H1 (cell line): ENCODE data around the gene ZBP1. TPM values are rescaled to one million over a fixed set of nuclear protein-coding genes. Genes with fewer than 3 reads are reported as not detected.

Source experiments
- CTCF ChIA-PET: fragments of 300-600 bp; sonication (Branson Sonifier 250); formaldehyde crosslinking; loops from one replicate; lab custom pipeline; 2021; ENCODE audit not compliant: partially characterized antibody; lab: Charles Lee
- POLR2A ChIA-PET: fragments of 300-600 bp; sonication (Branson Sonifier 250); formaldehyde crosslinking; loops from one replicate; lab custom pipeline; 2021; ENCODE audit warnings: inconsistent platforms; ENCODE audit not compliant: partially characterized antibody; lab: Charles Lee
- DNase-seq, 2 experiments: peaks; one replicate each; pipeline versions ENCODE4 v3.0.0 to v3.0.0-alpha.2; 2010 to 2022; ENCODE audit warnings: low spot score in 2 of 2, low read depth in 1 of 2, mixed read lengths in 1 of 2
- FAIRE-seq: peaks from 2 replicates; lab custom pipeline; 2011; peaks lifted over from hg19 to GRCh38; lab: Jason Lieb, UNC
- H2AFZ ChIP-seq: 2 replicates; pipeline ENCODE4 v1.8.1; 2012; ENCODE audit warnings: low read length, inconsistent platforms
- H2AK5ac ChIP-seq: 2 replicates; pipeline ENCODE4 v1.6.1; 2013; ENCODE audit warnings: low read depth, low read length
- H2BK120ac ChIP-seq: replicated peaks from 2 replicates; pipeline ENCODE3; 2013; ENCODE audit warnings: low read depth, low read length, inconsistent platforms
- H2BK12ac ChIP-seq: 2 replicates; pipeline ENCODE4 v1.6.1; 2013; ENCODE audit warnings: low read depth, low read length
- H2BK15ac ChIP-seq: 2 replicates; pipeline ENCODE4 v1.6.1; 2013; ENCODE audit warnings: low read length
- H2BK20ac ChIP-seq: 2 replicates; pipeline ENCODE4 v1.6.1; 2013; ENCODE audit warnings: low read length
- H2BK5ac ChIP-seq: 2 replicates; pipeline ENCODE4 v1.6.1; 2013; ENCODE audit warnings: low read depth, low read length
- H3K14ac ChIP-seq: 2 replicates; pipeline ENCODE4 v1.6.1; 2013; ENCODE audit warnings: inconsistent platforms; ENCODE audit not compliant: insufficient read length
- H3K18ac ChIP-seq: 2 replicates; pipeline ENCODE4 v1.6.1; 2013; ENCODE audit warnings: low read length; ENCODE audit errors: extremely low read depth
- H3K23ac ChIP-seq: 2 replicates; pipeline ENCODE4 v1.6.1; 2013; ENCODE audit warnings: inconsistent platforms; ENCODE audit not compliant: insufficient read length
- H3K23me2 ChIP-seq: 2 replicates; pipeline ENCODE4 v1.6.1; 2013; ENCODE audit warnings: low read depth, low read length
- H3K27ac ChIP-seq: 2 replicates; pipeline ENCODE4 v1.6.1; 2011; ENCODE audit warnings: low read depth, low read length, inconsistent platforms
- H3K27me3 ChIP-seq, 4 experiments: replicated peaks in 1 of 4; 1 replicate in 1 of 4; 2 replicates in 3 of 4; pipeline versions ENCODE4 v1.6.1 to v1.8.1; 2011 to 2013; ENCODE audit warnings: low read length in 3 of 4, mild to moderate bottlenecking in 3 of 4, inconsistent platforms in 2 of 4, mixed read lengths in 2 of 4, moderate library complexity in 1 of 4; ENCODE audit not compliant: control insufficient read depth in 3 of 4, insufficient read depth in 3 of 4; ENCODE audit errors: extremely low read depth in 1 of 4
- H3K36me3 ChIP-seq, 4 experiments: 2 replicates each; pipeline versions ENCODE4 v1.6.1 to v1.8.1; 2011 to 2013; ENCODE audit warnings: mild to moderate bottlenecking in 4 of 4, low read length in 3 of 4, moderate library complexity in 2 of 4, control low read depth in 1 of 4, inconsistent platforms in 1 of 4; ENCODE audit not compliant: insufficient read depth in 4 of 4, control insufficient read depth in 2 of 4
- H3K4ac ChIP-seq: replicated peaks from 2 replicates; pipeline ENCODE3; 2013; ENCODE audit warnings: low read length, low read depth, mixed read lengths, inconsistent platforms; ENCODE audit not compliant: insufficient read length
- H3K4me1 ChIP-seq, 4 experiments: replicated peaks in 1 of 4; 1 replicate in 1 of 4; 2 replicates in 3 of 4; pipeline versions ENCODE4 v1.6.1 to v1.8.1; 2011 to 2013; ENCODE audit warnings: low read length in 3 of 4, inconsistent platforms in 2 of 4, mixed read lengths in 1 of 4; ENCODE audit not compliant: insufficient read depth in 4 of 4, control insufficient read depth in 3 of 4
- H3K4me2 ChIP-seq, 2 experiments: 2 replicates each; pipeline versions ENCODE4 v1.6.1 to v1.8.1; 2011 to 2013; ENCODE audit warnings: low read depth in 2 of 2, low read length in 2 of 2, control low read depth in 1 of 2, inconsistent platforms in 1 of 2, mild to moderate bottlenecking in 1 of 2; ENCODE audit not compliant: insufficient read depth in 1 of 2
- H3K4me3 ChIP-seq, 4 experiments: fragments of 200-600, 300-600 bp in 1 of 4; sonication (generic), shearing (Covaris generic), sonication (Bioruptor Twin) in 1 of 4; 2 replicates each; pipeline versions ENCODE4 v1.5.1 to v1.8.1; 2011 to 2016; ENCODE audit warnings: low read length in 4 of 4, low read depth in 3 of 4, control low read depth in 2 of 4, inconsistent platforms in 2 of 4, mild to moderate bottlenecking in 2 of 4, mixed read lengths in 1 of 4, moderate library complexity in 1 of 4; ENCODE audit not compliant: insufficient read depth in 2 of 4; ENCODE audit errors: extremely low read depth in 1 of 4
- H3K56ac ChIP-seq: replicated peaks from 2 replicates; pipeline ENCODE3; 2013; ENCODE audit warnings: low read depth, mild to moderate bottlenecking, mixed read lengths, low read length, inconsistent platforms; ENCODE audit not compliant: insufficient read length
- H3K79me1 ChIP-seq: 2 replicates; pipeline ENCODE4 v1.6.1; 2013; ENCODE audit warnings: low read depth, low read length, control low read depth
- H3K79me2 ChIP-seq, 2 experiments: 2 replicates each; pipeline versions ENCODE4 v1.6.1 to v1.8.1; 2012 to 2013; ENCODE audit warnings: low read length in 2 of 2, mild to moderate bottlenecking in 2 of 2, inconsistent platforms in 1 of 2; ENCODE audit not compliant: insufficient read depth in 2 of 2, control insufficient read depth in 1 of 2
- H3K9ac ChIP-seq, 4 experiments: replicated peaks in 1 of 4; 1 replicate in 1 of 4; 2 replicates in 3 of 4; pipeline versions ENCODE4 v1.6.1 to v1.8.1; 2011 to 2013; ENCODE audit warnings: low read depth in 3 of 4, low read length in 3 of 4, control low read depth in 2 of 4, mild to moderate bottlenecking in 2 of 4, moderate library complexity in 2 of 4, inconsistent platforms in 1 of 4; ENCODE audit errors: extremely low read depth in 1 of 4
- H3K9me3 ChIP-seq, 2 experiments: 2 replicates each; pipeline versions ENCODE4 v1.6.1 to v1.8.1; 2012 to 2013; ENCODE audit warnings: mild to moderate bottlenecking in 2 of 2, moderate library complexity in 2 of 2, control low read depth in 1 of 2, inconsistent platforms in 1 of 2, low read depth in 1 of 2, low read length in 1 of 2, mixed read lengths in 1 of 2; ENCODE audit not compliant: insufficient read depth in 2 of 2
- H4K20me1 ChIP-seq, 2 experiments: replicated peaks in 1 of 2; 2 replicates each; pipeline versions ENCODE3 to v1.8.1; 2011 to 2013; ENCODE audit warnings: inconsistent platforms in 2 of 2, low read length in 2 of 2, mild to moderate bottlenecking in 1 of 2; ENCODE audit not compliant: insufficient read depth in 2 of 2, control insufficient read depth in 1 of 2
- H4K5ac ChIP-seq: 2 replicates; pipeline ENCODE4 v1.6.1; 2013; ENCODE audit warnings: low read length, low read depth, mixed read lengths, inconsistent platforms; ENCODE audit not compliant: insufficient read length
- H4K8ac ChIP-seq: 2 replicates; pipeline ENCODE4 v1.8.0; 2013; ENCODE audit warnings: mild to moderate bottlenecking, moderate library complexity, low read length, inconsistent platforms; ENCODE audit not compliant: insufficient read depth; ENCODE audit errors: extremely low read depth
- H4K91ac ChIP-seq: replicated peaks from 2 replicates; pipeline ENCODE3; 2013; ENCODE audit warnings: low read length, mixed read lengths, inconsistent platforms; ENCODE audit not compliant: insufficient read length
- BACH1 ChIP-seq: IDR thresholded peaks from 2 replicates; pipeline ENCODE4 v1.6.1; 2012; ENCODE audit warnings: low read length, improper control_type of control experiment
- BRCA1 ChIP-seq: IDR thresholded peaks from 2 replicates; pipeline ENCODE4 v1.6.1; 2012; ENCODE audit warnings: low read depth, low read length, improper control_type of control experiment
- CBX5 ChIP-seq: fragments of 300-800, 300-1000 bp; sonication (generic); IDR thresholded peaks from 2 replicates; pipeline ENCODE4 v1.7.1; 2016; ENCODE audit warnings: antibody characterized with exemption, low read length, low read depth
- EGR1 ChIP-seq: IDR thresholded peaks from 2 replicates; pipeline ENCODE4 v1.6.1; 2011; ENCODE audit warnings: low read depth, low read length, borderline replicate concordance
- KDM4A ChIP-seq: IDR thresholded peaks from one replicate; pipeline ENCODE4 v1.7.1; 2012; ENCODE audit warnings: low read depth, mild to moderate bottlenecking, moderate library complexity, low read length, inconsistent platforms; ENCODE audit not compliant: severe bottlenecking
- NANOG ChIP-seq: IDR thresholded peaks from 2 replicates; pipeline ENCODE4 v1.6.1; 2011; ENCODE audit warnings: low read length, low read depth, mild to moderate bottlenecking, inconsistent platforms; ENCODE audit not compliant: insufficient read depth, poor library complexity, severe bottlenecking
- PHF8 ChIP-seq: fragments of 200-600 bp; sonication (generic); conservative IDR thresholded peaks from 2 replicates; pipeline ENCODE4 v1.7.1; 2012; ENCODE audit warnings: low read depth, mild to moderate bottlenecking, inconsistent platforms, low read length, moderate library complexity
- POLR2AphosphoS5 ChIP-seq: IDR thresholded peaks from 2 replicates; pipeline ENCODE4 v1.6.1; 2011; ENCODE audit warnings: low read depth, low read length
- RBBP5 ChIP-seq: IDR thresholded peaks from 2 replicates; pipeline ENCODE4 v1.7.1; 2012; ENCODE audit warnings: low read depth, mild to moderate bottlenecking, inconsistent platforms, low read length, moderate library complexity, borderline replicate concordance
- RNF2 ChIP-seq: fragments of 200-900, 300-1000 bp; sonication (generic); IDR thresholded peaks from 2 replicates; pipeline ENCODE4 v1.7.1; 2016; ENCODE audit warnings: borderline replicate concordance, low read depth, mild to moderate bottlenecking, antibody characterized with exemption, low read length; ENCODE audit not compliant: poor library complexity, severe bottlenecking; ENCODE audit errors: missing control alignments
- SIX5 ChIP-seq: IDR thresholded peaks from 2 replicates; pipeline ENCODE4 v1.6.1; 2011; ENCODE audit warnings: mild to moderate bottlenecking, low read depth, low read length
- SP1 ChIP-seq: IDR thresholded peaks from 2 replicates; pipeline ENCODE4 v1.6.1; 2011; ENCODE audit warnings: low read depth, low read length
- TCF12 ChIP-seq: IDR thresholded peaks from 2 replicates; pipeline ENCODE4 v1.6.1; 2011; ENCODE audit warnings: low read depth, mild to moderate bottlenecking, low read length
- WGBS, 2 experiments: shearing (Covaris generic) in 1 of 2; methylation state at CpG; one replicate each; pipeline versions ENCODE4 v1.1.6 to v1.1.7; 2013 to 2015; ENCODE audit warnings: low lambda C conversion rate in 2 of 2, mixed read lengths in 2 of 2, inconsistent platforms in 1 of 2, low coverage in 1 of 2, missing lambda C conversion rate in 1 of 2; ENCODE audit not compliant: insufficient replicate concordance in 2 of 2, insufficient coverage in 1 of 2, insufficient read length in 1 of 2; ENCODE audit errors: extremely low coverage in 1 of 2, missing lambda C conversion rate in 1 of 2; 5-methylcytosine and 5-hydroxymethylcytosine counted together
- polyA plus RNA-seq, 7 experiments: library from polyadenylated mRNA; depleted of rRNA in 3 of 7; stranded (reverse) in 5 of 7; unstranded in 2 of 7; fragments of >200 nt in 5 of 7; fragments of 200-250 nt in 2 of 7; gene quantifications; 1 replicate in 5 of 7; 2 replicates in 1 of 7; 4 replicates in 1 of 7; pipeline versions ENCODE4 v1.2.1 to v1.2.3, GENCODE V29; 2011 to 2013; ENCODE audit warnings: missing spikeins in 2 of 7, mixed read lengths in 2 of 7
- total RNA-seq: library from RNA; stranded (reverse); fragmentation: NEBNext Ultra II Directional; extraction: Animal tissue kit (Norgen Biotek cat#: 25700); gene quantifications from 2 replicates; pipeline ENCODE4 v1.2.1, GENCODE V29; 2021

The ZBP1 gene
- total and polyA plus RNA-seq, 2 of the 8 experiments (the other 6 are each of a cell fraction or from before 2014, with no cell fraction given): not detected

DNA sequence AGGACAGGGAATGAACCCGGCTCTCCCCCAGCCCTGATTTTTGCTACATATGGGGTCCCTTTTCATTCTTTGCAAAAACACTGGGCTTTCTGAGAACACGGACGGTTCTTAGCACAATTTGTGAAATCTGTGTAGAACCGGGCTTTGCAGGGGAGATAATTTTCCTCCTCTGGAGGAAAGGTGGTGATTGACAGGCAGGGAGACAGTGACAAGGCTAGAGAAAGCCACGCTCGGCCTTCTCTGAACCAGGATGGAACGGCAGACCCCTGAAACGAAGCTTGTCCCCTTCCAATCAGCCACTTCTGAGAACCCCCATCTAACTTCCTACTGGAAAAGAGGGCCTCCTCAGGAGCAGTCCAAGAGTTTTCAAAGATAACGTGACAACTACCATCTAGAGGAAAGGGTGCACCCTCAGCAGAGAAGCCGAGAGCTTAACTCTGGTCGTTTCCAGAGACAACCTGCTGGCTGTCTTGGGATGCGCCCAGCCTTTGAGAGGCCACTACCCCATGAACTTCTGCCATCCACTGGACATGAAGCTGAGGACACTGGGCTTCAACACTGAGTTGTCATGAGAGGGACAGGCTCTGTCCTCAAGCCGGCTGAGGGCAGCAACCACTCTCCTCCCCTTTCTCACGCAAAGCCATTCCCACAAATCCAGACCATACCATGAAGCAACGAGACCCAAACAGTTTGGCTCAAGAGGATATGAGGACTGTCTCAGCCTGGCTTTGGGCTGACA, 28.8 kb upstream of the ZBP1 start:
- H3K79me1 ChIP-seq: no peaks in the 10 kb centered on the region
- peaks cover 2 to 3% of the 10 kb centered on the region in 2 experiments for H4K20me1 ChIP-seq
- H3K23ac ChIP-seq: no peak overlapping the region
- H3K4me2 ChIP-seq: no peak overlapping the region
- no peak overlapping the region for H4K8ac ChIP-seq
- H3K79me2 ChIP-seq: no peaks in the 10 kb centered on the region
- no peak overlapping the region for H4K91ac ChIP-seq
- no peaks in the 10 kb centered on the region for H3K23me2 ChIP-seq
- H3K18ac ChIP-seq: no peak overlapping the region
- H2BK120ac ChIP-seq: no peak overlapping the region
- no peak overlapping the region for H3K56ac ChIP-seq
- no peak overlapping the region for H3K4me3 ChIP-seq
- H2AK5ac ChIP-seq: no peak overlapping the region
- no peak overlapping the region for H2BK20ac ChIP-seq
- H3K9me3 ChIP-seq: peaks cover 6 to 7% of the 10 kb centered on the region in 2 experiments; a peak in 2 of 4 replicates
- no peak overlapping the region for H2AFZ ChIP-seq
- no peaks in the 10 kb centered on the region for H3K27me3 ChIP-seq
- 93% methylated on average over 14 of the region's 15 CpGs; no CpG with 5 or more reads in 1 of the 2 experiments for WGBS, 2 experiments
- FAIRE-seq (no peak), DNase-seq (no peak)
- H3K14ac ChIP-seq: no peak overlapping the region
- H2BK5ac ChIP-seq: no peak overlapping the region
- no peak overlapping the region for H3K4ac ChIP-seq
- CTCF ChIA-PET: interaction anchor here (1.0 to 4.7 kb wide), 6 partner anchors 11 to 354 kb away, joined by 3 to 19 read pairs (median 3); no protein-coding TSS in a partner anchor
- H2BK12ac ChIP-seq: no peak overlapping the region
- H3K4me1 ChIP-seq: no peaks in the 10 kb centered on the region
- POLR2A ChIA-PET: interaction anchor here (0.6 kb wide), 1 partner anchor 354 kb away, joined by 3 read pairs; no protein-coding TSS in a partner anchor
- no peak overlapping the region; a peak in 1 of 7 replicates for H3K9ac ChIP-seq
- no peak overlapping the region for H4K5ac ChIP-seq
- H2BK15ac ChIP-seq: no peak overlapping the region
- peaks cover 0 to 8% (median 2%) of the 10 kb centered on the region in 4 experiments; a peak in 3 of 8 replicates for H3K36me3 ChIP-seq
- H3K27ac ChIP-seq: no peak overlapping the region
- no peak for TF ChIP-seq RBBP5
- no peak for TF ChIP-seq BRCA1
- TF ChIP-seq BACH1: no peak
- TF ChIP-seq CBX5: no peak
- TF ChIP-seq EGR1: no peak
- TF ChIP-seq NANOG: no peak
- TF ChIP-seq TCF12: no peak
- TF ChIP-seq KDM4A: no peak
- no peak for TF ChIP-seq PHF8
- no peak for TF ChIP-seq SIX5
- no peak for TF ChIP-seq RNF2
- TF ChIP-seq SP1: no peak
- no peak for TF ChIP-seq POLR2AphosphoS5
